Measurements from ENCODE around the gene RAB25.
"Not testable (repeated sequence)": the region's sequence is repeated elsewhere in the genome, so short reads cannot be mapped to it uniquely, and the experiment has no call there.

RAB25 gene

DNA sequence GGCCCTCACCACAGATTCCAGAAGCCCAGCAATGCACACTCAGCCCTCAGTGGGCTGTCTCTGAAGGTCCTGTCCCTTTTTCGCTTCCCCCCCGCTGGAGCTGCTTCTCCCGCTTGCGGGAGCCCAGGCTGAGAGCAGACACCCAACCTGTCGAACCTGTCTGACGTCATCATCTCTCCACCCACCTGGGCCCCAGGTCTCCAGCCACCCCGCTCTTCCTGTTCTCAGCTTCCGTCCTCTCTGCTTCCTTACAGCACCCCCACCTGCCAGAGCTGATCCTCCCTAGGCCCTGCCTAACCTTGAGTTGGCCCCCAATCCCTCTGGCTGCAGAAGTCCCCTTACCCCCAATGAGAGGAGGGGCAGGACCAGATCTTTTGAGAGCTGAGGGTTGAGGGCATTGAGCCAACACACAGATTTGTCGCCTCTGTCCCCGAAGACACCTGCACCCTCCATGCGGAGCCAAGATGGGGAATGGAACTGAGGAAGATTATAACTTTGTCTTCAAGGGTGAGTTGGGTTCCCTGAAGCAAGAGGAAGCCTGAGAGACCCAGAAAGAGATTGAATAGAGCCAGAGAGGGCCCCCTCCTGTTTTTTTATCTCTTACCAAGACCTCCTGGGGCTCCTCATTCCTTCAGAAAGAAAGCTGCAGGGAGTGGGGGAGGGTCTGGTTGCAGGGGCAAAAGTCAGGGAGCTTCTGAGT lies at the start of gene RAB25:
Gene RAB25, plus strand, starts transcription at position 224 of the 700 bp plus-strand sequence. Its CDS starts 241 bp downstream, at position 465.
- no peak for DNase-seq (ENCODE audit: low read depth)

DNA sequence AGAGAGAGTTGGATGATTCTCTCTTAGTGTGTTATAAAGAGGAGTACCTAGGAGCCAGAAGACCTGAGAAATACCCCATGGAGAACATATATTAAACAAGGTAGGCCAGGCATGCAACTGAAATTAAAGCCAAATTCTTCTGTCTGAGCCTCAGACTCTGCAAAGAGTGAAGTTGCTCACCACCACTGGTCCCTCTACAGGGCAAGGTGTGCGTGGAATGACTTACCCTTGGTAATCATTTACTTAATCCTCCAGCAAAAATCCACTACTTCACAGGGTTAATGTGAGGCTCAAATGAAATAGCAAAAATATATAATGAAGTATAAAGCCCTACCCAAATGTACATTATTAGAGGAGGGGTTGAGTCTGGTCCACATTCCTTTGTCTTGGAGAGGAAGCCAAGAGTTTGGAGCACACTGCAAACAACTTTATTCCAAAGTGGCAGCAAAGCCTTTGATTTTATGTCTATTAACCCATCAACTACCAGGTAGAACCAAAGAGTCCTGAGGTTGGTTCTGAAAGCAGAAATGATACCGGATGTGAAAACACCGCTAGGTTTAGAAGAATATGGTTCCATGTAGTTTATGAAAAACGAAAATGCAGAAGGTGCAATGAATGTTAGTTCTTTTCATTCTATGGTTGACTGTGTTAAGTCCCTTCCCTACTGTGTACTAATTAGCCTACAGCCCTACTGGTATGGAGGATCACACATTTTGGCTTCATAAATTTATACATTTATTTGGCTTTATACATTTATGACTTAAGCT lies 48.7 kb upstream of the RAB25 start:
- DNase-seq (ENCODE audit: low read depth): no peak

DNA sequence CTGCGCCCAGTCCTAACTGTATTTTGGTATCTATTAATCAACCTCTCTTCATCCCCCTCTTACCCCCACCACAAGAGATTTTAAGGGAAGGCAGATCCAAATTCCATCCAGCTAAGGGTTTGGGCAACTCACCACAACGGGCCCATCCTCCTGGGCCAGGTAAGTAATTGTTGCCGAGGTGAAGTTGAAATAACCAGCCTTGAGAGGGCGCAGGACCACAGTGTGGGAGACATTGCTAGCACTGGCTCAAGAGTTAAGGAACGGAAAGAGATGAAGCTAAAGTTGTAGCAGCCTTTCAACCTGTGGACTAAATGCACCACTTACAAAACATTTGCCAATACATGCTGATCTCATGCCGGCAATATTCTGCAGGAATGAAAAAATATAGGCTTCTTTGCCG lies 46.1 kb upstream of the RAB25 start:
- no peak for DNase-seq (ENCODE audit: low read depth)

DNA sequence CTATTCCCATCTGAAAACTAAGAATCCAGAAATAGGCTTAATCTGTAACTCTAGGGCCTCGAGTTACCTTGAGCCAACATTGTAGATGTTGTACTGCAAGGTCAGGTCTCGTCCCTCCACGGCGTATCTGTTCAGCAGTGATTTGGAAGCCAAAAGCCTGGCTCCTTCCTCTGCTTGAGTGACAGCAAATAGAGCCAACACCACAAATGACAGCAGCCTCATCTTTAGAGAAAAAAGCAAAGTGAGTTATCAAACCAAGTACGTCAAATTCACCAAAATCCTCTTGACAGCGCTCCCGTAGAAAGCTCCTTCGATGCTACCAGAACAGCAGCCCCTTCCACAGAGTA lies 41.0 kb upstream of the RAB25 start:
- no peak for DNase-seq (ENCODE audit: low read depth)

DNA sequence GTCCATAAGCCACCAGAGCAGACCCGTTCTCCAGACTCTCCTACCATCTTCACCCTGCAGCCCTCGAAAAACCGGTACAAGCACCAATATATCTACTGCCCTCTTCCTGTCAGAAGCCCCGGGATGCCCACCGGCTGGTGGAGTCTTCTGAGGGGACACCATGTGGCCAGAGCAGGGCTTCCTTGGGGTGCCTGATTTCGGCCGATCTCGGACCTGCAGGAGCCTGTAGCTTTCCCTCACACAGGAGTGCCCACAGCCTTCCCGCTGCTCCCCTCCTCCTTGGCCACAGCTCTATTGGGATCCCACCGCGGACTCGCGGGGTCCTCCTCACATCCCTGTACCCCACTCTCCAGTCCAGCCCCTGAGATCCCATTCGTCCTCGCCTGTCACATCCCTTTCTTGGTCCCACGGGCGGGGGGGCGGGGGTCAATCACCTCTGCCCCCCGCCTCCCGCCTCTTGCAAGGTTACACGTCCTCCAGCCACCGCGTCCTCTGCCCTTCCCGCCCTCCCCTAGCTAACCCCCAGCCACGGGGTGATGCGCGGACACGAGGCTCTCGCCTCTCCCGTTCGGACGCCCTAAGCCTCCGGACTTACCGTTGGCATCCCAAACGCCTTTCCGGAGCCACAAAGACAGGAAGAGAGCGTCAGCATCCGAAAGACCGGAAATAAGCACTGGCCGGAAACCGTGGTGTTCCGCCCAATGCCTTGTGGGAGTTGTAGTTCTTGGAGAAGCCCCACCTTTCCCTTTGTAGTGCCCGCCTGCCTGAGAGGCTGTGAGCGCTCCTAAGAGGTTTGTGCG lies 40.5 kb upstream of the RAB25 start, which contains the start of gene SSR2:
Gene SSR2, minus strand, starts transcription at position 659 of the 800 bp plus-strand sequence. CDS start 784 bp downstream, outside the sequence.
- peak; percentile 74 for DNase-seq (ENCODE audit: low read depth)

DNA sequence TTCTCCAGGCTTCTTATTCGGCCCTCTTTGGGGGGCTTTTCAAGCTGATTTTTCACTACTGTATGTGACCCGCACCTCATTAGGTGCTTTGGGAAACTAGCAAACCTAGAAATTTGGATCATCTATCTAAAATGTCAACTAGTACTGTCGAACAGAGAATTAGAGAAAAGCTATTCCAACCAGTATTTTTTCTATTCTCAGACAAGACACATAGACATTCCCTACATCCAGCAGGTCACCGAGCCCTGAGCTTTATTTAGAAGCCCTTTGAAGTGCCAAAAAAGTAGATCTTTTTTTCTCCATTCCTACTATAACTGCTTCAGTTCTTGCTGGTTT lies 39.9 kb upstream of the RAB25 start:
- no peak for DNase-seq (ENCODE audit: low read depth)

DNA sequence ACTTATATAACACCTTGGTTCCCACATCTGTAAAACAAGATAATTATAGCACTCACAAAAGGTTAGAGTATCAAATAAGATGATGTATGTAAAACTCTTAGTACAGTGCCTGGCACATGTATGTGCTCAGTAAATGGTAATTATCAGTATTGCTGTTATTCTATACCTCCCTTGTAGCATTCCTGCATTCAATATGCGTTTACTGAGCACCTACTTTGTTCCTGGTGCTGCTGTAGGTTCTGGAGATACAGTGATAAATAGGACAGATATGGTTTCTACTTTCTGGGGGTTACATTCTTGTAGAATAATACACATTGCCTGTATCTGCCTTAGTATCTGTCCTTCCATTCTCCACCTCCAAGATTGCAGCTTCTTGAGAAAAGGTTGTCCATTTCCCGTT lies 39.0 kb upstream of the RAB25 start:
- no peak for DNase-seq (ENCODE audit: low read depth)

DNA sequence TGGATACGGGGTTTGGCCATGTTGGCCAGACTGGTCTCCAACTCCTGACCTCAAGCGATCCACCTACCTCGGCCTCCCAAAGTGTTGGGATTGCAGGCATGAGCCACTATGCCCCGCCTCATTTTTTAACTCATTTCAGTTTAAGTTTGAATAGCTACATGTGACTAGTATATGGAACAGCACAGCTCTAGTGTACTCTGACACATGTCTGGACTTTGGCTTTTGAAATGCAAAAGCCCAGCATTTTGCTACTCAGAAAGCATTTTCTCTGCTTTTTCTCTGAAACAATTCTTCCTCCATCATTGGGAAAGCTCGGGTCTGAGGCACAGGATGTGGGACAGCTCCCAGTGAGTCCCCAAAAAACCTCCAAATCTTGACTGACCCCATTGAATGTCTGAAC lies 36.2 kb upstream of the RAB25 start:
- no peak for DNase-seq (ENCODE audit: low read depth)

DNA sequence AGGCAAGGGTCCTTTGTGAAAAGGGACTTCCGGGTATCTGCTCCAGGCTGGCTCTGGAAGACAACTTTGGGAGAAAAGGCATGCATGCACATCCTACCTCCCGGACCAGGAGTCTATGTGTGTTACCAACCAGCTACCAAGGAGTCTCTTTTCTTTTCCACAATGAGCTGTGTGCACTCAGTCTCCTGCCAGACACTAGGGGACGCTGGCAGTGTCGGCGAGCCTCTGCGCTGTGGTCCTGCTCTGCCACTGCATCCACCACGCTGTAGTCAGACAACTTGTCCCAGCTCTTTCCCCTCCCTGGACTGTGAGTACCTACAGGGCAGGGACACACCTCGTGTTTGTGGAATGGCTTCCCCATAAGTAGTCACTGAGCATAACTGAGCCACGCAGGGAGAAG lies 35.1 kb upstream of the RAB25 start:
- no peak for DNase-seq (ENCODE audit: low read depth)

DNA sequence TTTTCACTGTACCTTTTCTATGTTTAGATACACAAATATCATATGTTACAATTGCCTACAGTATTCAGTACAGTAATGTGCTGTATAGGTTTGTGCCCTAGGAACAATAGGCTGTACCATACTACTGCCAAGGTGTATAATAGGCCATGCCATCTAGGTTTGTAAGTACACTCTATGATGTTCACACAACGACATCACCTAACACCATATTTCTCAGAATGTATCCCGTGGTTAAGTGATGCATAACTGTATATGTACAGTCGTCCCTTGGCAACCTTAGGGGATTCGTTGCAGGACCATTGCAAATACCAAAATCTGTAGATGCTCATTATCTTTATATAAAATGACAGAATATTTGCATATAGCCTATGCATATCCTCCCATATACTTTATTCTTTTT lies 34.4 kb upstream of the RAB25 start:
- DNase-seq (ENCODE audit: low read depth): no peak

DNA sequence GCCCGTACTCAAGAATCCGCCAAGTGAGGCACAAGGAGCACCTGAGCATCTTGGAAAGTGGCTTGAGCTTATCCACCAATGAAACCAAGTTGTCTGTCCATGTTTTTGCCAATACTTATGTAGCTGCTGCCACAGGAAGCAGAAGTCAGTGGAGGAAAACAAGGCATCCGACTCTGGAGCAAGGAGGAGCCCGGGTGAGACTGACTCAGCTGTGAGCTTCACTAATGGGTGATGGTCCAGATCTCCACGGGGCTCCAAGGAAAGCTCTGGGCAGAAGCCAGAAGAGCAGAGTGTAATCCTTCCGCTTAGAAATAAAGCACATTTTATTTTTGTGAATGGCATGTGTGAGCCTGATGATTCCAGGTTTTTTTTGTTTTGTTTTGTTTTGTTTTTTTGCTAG lies 27.9 kb upstream of the RAB25 start:
- no peak for DNase-seq (ENCODE audit: low read depth)

DNA sequence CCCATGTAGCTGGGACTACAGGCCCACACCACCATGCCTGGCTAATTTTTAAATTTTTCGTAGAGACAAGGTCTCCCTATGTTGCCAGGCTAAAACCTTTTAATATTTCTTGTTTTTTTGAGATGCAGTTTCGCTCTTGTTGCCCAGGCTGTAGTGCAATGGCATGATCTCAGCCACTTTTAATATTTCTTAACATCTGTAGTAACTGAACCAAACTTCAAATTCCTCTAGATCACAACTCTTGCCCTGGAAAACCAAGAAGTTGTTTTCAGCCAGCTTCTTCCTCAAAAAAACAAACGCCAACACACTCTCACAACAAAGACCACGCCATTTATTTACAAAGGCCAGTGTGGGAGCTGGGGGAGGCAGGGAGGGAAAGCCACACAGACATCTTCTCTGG lies 26.0 kb upstream of the RAB25 start:
- DNase-seq (ENCODE audit: low read depth): not testable (repeated sequence)

DNA sequence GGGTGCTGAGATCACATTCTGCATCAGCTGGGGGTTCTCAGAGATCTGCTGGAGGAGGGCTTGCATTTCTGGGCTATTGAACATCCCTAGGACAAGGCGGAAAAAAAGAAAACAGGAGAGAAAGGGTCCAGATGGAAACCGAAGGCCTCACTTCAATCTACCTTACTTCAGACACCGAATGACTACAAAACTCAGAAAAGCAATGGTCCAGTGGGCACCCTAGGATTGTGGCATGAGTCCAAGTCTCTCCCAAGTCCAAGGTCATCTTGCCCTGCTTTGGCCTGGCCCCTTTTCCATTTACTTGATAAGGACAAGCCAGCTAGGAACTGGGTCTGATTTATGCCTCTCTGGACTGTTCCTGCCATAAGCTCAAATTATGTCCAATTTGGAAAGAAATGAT lies 18.1 kb upstream of the RAB25 start:
- DNase-seq (ENCODE audit: low read depth): no peak

DNA sequence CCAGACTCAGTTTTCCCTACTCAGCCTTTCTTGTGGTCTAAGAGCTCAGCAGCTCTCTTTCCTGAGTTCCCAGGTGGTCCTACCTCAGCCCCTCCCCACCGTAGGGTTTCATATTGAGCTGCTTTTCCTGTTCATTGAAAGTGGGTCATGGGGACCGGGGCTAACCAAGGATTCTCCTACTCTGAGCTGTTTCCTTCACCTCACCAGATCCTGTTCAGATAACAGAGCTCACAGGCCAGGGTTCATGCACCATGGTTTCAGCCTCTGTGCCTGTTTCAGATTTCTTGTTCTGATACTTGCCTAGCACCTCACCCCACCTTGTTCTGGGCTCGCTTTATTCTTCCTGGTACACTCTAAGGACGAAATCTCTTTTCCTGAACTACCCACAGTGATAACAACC lies 15.9 kb upstream of the RAB25 start:
- DNase-seq (ENCODE audit: low read depth): no peak

DNA sequence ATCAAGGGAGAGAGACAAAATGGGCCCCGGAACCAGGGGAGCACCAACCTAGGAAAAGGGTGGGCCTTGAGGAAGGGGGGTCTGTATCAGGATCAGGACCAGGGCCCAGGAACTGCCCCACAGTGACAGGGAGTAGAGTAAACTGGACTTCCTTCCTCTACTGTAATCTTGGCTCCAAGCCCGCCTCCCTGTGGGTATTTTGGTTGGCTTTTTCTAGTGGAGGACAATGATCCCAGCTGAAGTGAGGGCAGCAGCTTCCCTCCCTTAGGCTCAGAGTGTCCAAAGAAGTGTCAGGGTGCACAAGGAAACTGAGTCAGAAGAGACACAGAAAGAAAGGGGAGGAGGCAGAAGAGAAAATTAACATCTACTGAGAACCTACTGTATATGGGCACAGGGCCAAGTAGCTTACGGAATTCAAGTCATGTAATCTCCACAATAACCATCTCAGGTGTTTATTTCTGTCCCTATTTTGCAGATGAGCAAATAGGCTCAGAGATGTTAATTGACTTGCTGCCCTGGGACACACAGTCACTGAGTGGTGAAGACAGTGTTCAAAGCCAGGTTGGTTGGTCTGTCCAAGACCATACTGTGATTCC lies 12.2 kb upstream of the RAB25 start:
- no peak for DNase-seq (ENCODE audit: low read depth)

DNA sequence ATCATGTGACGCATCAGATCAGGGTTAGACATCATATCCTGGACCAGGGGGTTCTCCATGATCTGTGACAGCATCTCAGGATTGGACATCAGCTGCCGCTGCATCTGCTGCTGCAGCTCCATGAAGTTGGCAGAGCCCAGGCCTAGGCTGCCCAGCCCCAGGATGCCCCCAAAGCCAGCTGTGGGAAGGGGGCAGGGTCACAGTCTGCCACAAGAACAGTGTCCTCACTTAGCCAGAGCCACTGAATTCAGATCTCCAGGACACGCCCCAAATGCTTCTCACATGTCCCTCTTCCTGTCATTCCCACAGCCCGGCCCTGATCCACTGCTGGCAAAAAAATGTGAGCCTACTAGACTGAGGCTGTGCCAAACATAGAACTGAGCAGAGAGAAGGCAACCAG lies 10.6 kb upstream of the RAB25 start:
- DNase-seq (ENCODE audit: low read depth): no peak

DNA sequence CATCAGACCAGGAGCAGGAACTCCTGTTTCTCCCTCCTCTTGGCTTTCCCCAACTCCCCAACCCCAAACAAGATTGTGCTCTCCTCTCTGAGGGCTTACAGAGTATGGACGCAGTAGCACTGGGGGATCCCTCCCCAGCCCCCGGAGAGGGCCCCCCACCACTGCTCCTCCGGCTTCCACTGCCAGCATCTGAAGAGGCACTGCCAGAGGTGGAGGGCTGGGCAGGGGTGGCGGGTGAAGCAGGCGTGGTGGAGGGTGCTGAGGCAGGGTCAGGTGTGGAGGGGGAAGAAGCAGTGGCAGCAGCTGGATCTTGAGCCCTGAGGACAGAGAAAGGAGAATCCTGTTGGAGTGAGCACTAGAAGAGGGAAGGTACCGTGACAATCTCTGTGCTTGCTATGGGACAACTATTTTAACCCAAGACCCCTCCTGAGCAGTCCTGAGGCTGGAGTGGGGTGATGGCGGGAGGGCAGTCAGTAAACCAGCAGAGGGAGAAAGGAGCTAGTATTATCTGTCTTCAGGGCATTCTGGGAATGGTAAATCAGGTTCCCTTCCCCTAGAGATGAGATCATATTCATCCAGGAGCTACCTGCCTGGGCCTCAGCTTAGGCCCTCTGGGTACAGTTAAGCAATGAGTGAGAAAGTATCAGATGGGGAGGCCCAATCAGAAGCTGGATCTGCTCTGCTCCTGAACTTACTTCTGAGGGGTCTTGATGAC lies 9.8 kb upstream of the RAB25 start:
- DNase-seq (ENCODE audit: low read depth): no peak

DNA sequence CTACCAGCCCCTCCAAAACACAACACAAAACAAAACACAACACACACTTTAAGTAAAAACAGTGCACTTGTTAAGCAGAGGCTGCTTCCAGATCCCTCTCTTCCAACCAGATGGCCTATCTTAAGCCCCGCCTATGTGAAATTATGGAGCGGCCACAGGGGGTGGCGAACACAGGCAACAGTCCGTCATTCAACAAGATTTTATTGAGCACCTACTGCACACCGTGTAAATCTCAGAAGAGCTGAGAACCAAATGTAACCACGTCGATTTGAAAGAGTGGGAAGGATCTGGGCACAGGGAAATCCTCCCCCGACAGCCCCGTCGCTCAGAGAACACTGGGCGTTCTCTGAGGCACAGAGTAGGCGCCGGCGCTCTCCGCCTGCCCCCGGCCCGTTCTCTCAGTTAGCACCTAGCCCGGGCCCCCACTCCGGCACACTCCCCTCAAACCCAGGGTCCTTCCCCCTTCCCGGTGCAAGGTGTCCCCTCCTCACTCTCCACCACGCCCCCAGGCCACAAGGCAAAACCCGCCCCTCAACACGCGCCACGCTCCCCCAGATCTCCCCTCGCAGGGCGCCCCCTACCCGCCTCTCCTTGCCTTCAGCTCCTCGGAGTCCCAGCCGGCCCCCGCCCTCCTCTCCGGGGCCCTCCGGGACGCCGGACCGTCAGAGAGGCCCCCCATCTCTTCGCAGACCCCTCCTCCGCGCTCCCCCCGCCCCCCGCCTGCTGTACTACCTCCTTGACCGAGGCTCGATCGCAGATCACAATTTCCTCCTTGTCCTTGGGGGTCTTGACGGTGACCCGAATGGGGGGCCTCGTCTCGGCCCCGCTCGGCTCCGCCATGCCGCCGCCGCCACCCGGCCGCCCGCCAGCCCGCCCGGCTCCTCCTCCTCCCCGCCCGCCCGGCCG lies 7.8 kb upstream of the RAB25 start:
- DNase-seq (ENCODE audit: low read depth): peak; percentile 51

DNA sequence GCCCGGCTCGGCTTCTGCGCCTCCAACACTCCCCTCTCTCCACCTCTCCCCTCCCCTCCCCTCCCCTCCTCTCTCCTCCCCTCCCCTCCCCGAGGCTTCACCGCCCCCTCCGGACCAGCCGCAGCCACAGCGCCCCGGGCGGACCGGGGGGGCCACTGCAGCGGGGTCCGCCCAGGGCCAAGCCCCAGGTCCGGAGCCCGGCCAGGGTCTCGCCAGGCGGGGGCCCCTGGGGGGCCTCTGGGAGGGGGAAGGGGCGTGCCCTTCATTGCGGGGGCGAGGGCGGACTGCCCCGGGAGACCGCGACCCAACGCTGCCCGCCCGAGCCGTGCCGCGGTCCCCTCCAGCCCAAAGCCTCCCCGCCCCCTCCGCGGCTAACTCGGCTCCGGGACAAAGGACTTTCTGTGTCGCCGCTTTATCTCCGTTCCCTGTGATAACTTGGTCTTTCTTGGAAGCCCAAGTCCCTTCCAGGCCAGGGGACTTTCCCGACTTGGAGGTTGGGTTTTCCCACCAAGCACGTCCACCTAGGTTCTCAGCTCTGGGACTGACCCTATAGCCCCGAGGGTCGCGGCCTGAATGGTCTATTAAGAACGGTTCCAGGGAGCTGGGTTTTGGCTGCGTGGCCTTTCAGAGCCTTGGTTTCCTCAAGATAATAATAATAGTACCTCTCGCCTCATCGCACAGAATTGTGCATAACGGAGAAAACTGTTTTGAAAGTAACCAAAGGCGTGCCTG lies 7.0 kb upstream of the RAB25 start, which contains the start of gene UBQLN4:
Gene UBQLN4, minus strand, starts transcription at position 31 of the 732 bp plus-strand sequence. CDS start 97 bp downstream, outside the sequence.
- DNase-seq (ENCODE audit: low read depth): peak; percentile 79
